ENCODE results near the gene NR4A2. TPM values are rescaled to one million over a fixed set of nuclear protein-coding genes. Genes with fewer than 3 reads are reported as not detected.

Gene NR4A2
- total and polyA plus RNA-seq, 11 donors = 0.63 to 14.2 (median 1.3) TPM

DNA sequence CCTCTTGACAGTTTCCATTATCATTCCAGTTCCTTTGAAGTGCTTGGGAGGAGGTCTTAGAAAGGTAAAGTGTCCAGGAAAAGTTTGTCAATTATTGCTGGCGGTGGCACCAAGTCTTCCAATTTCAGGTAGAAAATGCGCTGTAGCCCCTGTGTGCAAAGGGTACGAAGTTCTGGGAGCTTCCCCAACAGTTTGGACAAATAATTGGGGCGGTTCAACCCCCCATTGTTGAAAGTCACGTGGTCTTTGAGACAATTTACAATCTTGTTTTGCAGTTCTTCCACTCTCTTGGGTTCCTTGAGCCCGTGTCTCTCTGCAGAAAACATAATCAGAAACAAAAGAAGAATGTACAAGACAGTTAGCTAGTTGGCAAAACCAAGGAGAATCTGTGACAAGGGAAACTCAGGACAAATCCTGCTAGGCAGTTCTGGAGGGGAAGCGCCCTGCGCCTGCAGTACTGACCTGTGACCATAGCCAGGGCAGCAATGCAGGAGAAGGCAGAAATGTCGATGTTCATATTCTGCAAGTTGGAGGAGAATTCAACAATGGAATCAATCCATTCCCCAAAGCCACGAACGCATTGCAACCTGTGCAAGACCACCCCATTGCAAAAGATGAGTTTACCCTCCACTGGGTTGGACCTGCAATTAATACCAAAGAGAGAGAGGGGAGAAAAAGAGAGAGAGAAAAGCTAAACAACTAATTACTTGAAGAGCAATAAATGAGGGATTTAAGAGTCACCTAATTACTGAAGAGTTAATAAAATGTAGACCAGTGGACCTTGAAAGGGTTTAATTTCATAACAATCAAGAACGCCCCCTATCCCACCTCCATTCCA lies 6.6 kb downstream of the NR4A2 start:
- Histone ChIP-seq H3K27ac (no peak overlapping the region), H3K4me3 (no peak overlapping the region), H3K4me1 (peaks cover 0 to 31% (median 17%) of the 10 kb centered on the region in 12 donors), H3K36me3 (peaks cover 0 to 10% (median 0%) of the 10 kb centered on the region in 9 donors), H3K27me3 (peaks cover 7 to 93% (median 58%) of the 10 kb centered on the region in 9 donors), H3K9me3 (no peaks in the 10 kb centered on the region)
- WGBS, 4 donors = 53 to 73% (median 64%) methylated on average over 12 of the region's 12 CpGs
- DNase-seq (no peak), ATAC-seq (no peak)
- intact Hi-C loops (cut with DNase I) = no loop called here
- TF ChIP-seq, protein P1, sequence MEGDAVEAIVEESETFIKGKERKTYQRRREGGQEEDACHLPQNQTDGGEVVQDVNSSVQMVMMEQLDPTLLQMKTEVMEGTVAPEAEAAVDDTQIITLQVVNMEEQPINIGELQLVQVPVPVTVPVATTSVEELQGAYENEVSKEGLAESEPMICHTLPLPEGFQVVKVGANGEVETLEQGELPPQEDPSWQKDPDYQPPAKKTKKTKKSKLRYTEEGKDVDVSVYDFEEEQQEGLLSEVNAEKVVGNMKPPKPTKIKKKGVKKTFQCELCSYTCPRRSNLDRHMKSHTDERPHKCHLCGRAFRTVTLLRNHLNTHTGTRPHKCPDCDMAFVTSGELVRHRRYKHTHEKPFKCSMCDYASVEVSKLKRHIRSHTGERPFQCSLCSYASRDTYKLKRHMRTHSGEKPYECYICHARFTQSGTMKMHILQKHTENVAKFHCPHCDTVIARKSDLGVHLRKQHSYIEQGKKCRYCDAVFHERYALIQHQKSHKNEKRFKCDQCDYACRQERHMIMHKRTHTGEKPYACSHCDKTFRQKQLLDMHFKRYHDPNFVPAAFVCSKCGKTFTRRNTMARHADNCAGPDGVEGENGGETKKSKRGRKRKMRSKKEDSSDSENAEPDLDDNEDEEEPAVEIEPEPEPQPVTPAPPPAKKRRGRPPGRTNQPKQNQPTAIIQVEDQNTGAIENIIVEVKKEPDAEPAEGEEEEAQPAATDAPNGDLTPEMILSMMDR (IDR thresholded peaks at IDR 0.05) = no peak
- TF ChIP-seq POLR2A (IDR thresholded peaks at IDR 0.05) = no peak

DNA sequence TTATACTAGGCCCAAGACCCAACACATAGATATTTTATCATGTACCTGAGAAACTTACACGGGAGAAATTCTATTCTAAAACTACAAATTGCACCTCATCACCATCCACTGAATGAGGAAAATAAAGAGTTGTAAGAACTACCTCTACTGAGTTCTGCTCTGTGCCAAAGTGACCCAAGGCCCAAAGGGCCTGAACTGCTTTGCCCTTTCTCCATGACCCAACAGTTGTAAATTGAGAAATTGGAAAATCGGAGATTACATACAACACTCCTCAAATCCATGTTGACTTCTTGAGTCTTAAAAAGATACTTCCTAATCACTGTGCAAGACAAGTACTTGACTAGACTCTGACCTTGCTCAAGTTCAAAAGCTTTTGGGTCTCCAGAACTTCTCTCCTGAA lies 8.8 kb downstream of the NR4A2 start:
- Histone ChIP-seq H3K9me3 (no peaks in the 10 kb centered on the region), H3K4me3 (no peak overlapping the region), H3K27ac (no peak overlapping the region), H3K4me1 (peaks cover 0 to 38% (median 26%) of the 10 kb centered on the region in 12 donors), H3K27me3 (peaks cover 7 to 95% (median 54%) of the 10 kb centered on the region in 9 donors), H3K36me3 (peaks cover 0 to 10% (median 0%) of the 10 kb centered on the region in 9 donors)
- ATAC-seq (no peak), DNase-seq (no peak)
- 67 to 79% (median 74%) methylated on average over 2 of the region's 2 CpGs for WGBS, 4 donors
- TF ChIP-seq, protein P1 (IDR thresholded peaks at IDR 0.05) = no peak
- no peak for TF ChIP-seq POLR2A (IDR thresholded peaks at IDR 0.05)
- intact Hi-C loops (cut with DNase I) = no loop called here

DNA sequence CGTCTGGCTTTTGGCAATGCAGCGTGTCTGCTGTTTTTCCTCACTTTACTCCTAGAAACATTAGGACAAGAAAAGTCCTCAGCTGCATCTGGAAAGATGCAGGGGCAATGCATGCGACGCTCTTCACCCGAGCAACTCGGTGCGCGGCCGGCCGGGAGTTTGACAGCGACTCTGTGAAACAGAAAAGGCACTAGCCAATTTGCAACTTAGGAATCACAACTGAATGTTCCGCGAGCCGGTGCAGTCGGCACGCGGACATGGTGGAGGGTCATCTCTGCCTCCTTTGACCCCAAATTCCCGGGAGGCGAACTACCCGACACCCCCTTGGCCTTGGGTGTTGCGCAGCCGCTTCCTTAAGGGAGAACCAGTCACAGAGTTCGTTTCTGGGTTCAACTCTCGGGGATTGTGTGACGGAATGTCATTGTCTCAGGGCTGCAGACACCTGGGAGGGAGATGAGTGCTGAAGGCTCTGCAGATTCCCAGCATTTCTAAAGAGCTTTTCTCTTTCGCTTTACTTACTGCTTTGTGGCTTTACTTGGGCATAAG lies 9.8 kb downstream of the NR4A2 start:
- H3K4me1 ChIP-seq = peaks cover 0 to 38% (median 26%) of the 10 kb centered on the region in 12 donors
- peak in 1 of 5 donors; percentile 20 for DNase-seq
- H3K36me3 ChIP-seq = peaks cover 0 to 5% (median 0%) of the 10 kb centered on the region in 9 donors
- peak overlapping the region in 10 of 12 donors; percentile 14 to 63 (median 50) for H3K4me3 ChIP-seq
- peaks cover 7 to 86% (median 55%) of the 10 kb centered on the region in 9 donors for H3K27me3 ChIP-seq
- no peak overlapping the region for H3K27ac ChIP-seq
- H3K9me3 ChIP-seq = no peaks in the 10 kb centered on the region
- WGBS, 4 donors = 10 to 27% (median 23%) methylated on average over 24 to 26 of the region's 26 CpGs
- TF ChIP-seq, protein P1 (IDR thresholded peaks at IDR 0.05) = no peak
- no peak for TF ChIP-seq POLR2A (IDR thresholded peaks at IDR 0.05)
- intact Hi-C loops (cut with DNase I) = no loop called here
- ATAC-seq = no peak

DNA sequence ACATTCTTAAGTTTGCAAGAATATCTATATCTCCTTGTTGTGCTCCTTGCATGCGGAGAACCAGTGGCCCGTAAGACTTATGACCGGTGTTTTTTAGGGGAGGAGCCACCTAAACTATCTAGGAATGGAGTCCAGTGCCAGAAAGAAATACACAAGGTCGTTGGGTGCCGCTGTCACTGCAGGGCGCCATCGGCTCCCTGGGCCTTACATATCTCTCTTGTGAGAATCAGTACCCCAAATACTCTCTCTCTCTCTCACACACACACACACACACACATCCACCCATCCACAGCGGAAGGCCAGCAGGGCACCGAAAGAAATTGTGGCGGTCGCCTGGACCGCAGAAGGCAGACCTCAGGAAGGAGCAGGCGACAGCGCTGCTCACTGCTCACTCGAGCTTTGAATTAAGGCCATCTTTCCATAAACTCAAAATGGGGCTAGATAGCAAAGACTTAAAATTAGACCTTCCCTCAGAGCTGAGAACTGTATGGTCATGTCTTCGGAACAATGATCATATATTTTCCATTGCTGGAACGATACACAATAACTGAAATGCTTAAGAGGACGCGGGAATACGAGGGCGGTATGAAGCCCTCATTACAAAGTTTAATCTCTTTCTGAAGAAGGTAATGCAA lies 10.4 kb downstream of the NR4A2 start:
- no peak for DNase-seq
- 7 to 19% (median 13%) methylated on average over 21 of the region's 21 CpGs for WGBS, 4 donors
- intact Hi-C loops (cut with DNase I) = no loop called here

More for the DNA sequence above, 10.4 kb downstream of the NR4A2 start:
- H3K27ac ChIP-seq = no peak overlapping the region
- TF ChIP-seq, protein P1 (IDR thresholded peaks at IDR 0.05) = no peak
- no peak for TF ChIP-seq POLR2A (IDR thresholded peaks at IDR 0.05)
- peaks cover 0 to 5% (median 0%) of the 10 kb centered on the region in 9 donors for H3K36me3 ChIP-seq
- H3K4me3 ChIP-seq = peak overlapping the region in 10 of 12 donors; percentile 16 to 63 (median 50)
- peaks cover 7 to 80% (median 55%) of the 10 kb centered on the region in 9 donors for H3K27me3 ChIP-seq
- H3K4me1 ChIP-seq = peaks cover 0 to 38% (median 26%) of the 10 kb centered on the region in 12 donors
- no peak for ATAC-seq
- H3K9me3 ChIP-seq = no peaks in the 10 kb centered on the region

All from heart left ventricle (tissue), 16 donors.